ENCODE data around the gene LEMD1. TPM values are rescaled to one million over a fixed set of nuclear protein-coding genes. Genes with fewer than 3 reads are reported as not detected.

The LEMD1 gene
- total RNA-seq, 4 donors from 2014 or later: not detected

DNA sequence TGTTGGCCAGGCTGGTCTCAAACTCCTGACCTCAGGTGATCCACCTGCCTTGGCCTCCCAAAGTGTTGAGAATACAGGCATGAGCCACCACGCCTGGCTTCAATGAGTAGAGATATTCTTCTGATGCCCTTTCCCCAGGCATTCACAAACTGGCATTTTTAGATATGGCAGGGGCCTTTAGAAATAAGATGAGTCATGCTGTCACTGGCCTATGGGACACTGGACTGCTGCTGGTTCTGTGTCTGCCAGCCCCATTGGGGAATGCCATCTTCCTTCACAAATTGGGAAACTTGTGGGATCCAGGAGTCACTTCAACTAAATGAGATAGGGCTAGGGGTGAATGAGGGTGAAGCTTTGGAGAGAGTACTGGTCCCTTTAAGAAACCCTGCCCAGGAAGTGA lies 81.2 kb downstream of the LEMD1 start:
- H3K4me3 ChIP-seq: no peak overlapping the region
- H3K9me3 ChIP-seq: no peaks in the 10 kb centered on the region
- WGBS, 2 donors: 67 to 85% methylated on average over 1 of the region's 1 CpG
- peaks cover 0 to 33% of the 10 kb centered on the region in 2 donors for H3K27me3 ChIP-seq
- no peak for TF ChIP-seq EP300 (IDR thresholded peaks at IDR 0.05)
- TF ChIP-seq, protein P1, sequence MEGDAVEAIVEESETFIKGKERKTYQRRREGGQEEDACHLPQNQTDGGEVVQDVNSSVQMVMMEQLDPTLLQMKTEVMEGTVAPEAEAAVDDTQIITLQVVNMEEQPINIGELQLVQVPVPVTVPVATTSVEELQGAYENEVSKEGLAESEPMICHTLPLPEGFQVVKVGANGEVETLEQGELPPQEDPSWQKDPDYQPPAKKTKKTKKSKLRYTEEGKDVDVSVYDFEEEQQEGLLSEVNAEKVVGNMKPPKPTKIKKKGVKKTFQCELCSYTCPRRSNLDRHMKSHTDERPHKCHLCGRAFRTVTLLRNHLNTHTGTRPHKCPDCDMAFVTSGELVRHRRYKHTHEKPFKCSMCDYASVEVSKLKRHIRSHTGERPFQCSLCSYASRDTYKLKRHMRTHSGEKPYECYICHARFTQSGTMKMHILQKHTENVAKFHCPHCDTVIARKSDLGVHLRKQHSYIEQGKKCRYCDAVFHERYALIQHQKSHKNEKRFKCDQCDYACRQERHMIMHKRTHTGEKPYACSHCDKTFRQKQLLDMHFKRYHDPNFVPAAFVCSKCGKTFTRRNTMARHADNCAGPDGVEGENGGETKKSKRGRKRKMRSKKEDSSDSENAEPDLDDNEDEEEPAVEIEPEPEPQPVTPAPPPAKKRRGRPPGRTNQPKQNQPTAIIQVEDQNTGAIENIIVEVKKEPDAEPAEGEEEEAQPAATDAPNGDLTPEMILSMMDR (IDR thresholded peaks at IDR 0.05): no peak
- TF ChIP-seq POLR2A (IDR thresholded peaks at IDR 0.05): no peak
- H3K36me3 ChIP-seq: no peaks in the 10 kb centered on the region
- DNase-seq (ENCODE audit: low spot score in 2 of 2): no peak
- peaks cover 0 to 16% (median 13%) of the 10 kb centered on the region in 4 donors for H3K4me1 ChIP-seq
- no peak overlapping the region for H3K27ac ChIP-seq

DNA sequence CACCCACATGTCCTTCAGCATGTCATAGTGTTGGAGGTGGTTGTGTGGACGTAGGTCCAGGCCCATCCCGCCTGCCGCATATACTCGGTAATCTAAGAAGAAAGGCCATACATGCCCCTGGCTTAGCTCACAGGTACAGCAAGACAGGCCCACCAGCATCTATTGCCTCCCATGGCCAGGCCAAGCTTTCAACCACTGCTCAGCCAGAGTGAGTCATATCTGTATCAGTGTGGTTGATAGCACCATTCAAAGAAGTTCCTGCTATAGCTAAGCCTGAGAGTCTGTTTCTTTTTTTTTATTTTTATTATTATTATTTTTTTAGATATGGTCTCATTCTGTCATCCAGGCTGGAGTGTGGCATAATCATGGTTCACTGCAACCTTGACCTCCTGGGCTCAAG lies 82.1 kb downstream of the LEMD1 start:
- Histone ChIP-seq H3K4me3 (no peak overlapping the region), H3K36me3 (no peaks in the 10 kb centered on the region), H3K27ac (no peak overlapping the region), H3K4me1 (peaks cover 0 to 16% (median 13%) of the 10 kb centered on the region in 4 donors), H3K9me3 (no peaks in the 10 kb centered on the region), H3K27me3 (peaks cover 0 to 23% of the 10 kb centered on the region in 2 donors)
- 87 to 92% methylated on average over 4 of the region's 4 CpGs for WGBS, 2 donors
- TF ChIP-seq EP300 (IDR thresholded peaks at IDR 0.05): no peak
- TF ChIP-seq, protein P1 (IDR thresholded peaks at IDR 0.05): no peak
- TF ChIP-seq POLR2A (IDR thresholded peaks at IDR 0.05): no peak
- no peak for DNase-seq (ENCODE audit: low spot score in 2 of 2)

DNA sequence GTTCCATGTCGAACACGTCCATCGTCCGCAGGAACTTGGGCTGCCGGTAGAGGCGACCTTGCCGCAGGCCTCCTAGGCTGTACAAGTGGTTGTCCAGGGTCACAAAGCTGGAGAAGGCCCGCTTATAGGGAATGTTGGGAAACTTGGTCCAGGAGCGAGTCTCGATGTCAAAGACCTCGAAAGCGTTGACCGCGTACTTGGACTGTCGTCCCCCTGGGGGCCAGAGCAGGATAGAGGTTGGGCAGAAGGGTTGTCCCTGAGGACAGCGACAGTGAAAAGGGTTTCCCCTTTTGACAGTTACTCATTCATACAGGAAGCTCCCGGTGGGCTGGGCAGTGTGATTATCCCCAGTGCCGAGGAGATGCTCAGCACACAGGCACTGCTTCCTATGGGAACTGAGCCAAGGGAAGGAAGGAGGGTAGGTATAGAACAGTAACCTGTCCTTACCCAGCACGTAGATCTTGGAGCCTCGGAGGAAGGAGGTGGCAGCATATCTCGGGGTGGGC lies 82.6 kb downstream of the LEMD1 start:
- Histone ChIP-seq H3K4me3 (no peak overlapping the region), H3K27me3 (peaks cover 0 to 18% of the 10 kb centered on the region in 2 donors), H3K9me3 (no peaks in the 10 kb centered on the region), H3K4me1 (peaks cover 0 to 12% (median 11%) of the 10 kb centered on the region in 4 donors), H3K27ac (no peak overlapping the region), H3K36me3 (no peaks in the 10 kb centered on the region)
- no peak for TF ChIP-seq EP300 (IDR thresholded peaks at IDR 0.05)
- no peak for TF ChIP-seq POLR2A (IDR thresholded peaks at IDR 0.05)
- TF ChIP-seq, protein P1 (IDR thresholded peaks at IDR 0.05): no peak
- WGBS, 2 donors: 85% methylated on average over 21 of the region's 21 CpGs
- no peak for DNase-seq (ENCODE audit: low spot score in 2 of 2)

DNA sequence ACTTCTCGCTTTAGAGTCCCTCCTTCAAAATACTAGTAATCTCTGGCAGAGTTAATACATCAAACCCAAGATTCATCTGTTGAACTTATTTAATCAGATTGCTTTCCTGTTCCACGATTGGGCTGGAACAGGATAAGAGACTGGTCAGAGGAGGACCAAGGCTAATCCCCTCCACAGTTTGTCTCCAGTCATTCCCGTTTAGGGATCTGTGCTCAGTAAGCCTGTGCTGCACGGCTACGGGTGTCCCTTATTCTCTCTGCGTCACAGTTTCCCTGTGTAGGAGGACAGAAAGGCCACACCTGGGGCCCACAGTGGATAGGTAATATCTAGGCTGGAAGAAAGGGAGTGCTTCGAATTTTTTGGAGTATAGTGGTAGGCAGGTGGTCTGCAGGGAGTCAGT lies 83.8 kb downstream of the LEMD1 start:
- no peak overlapping the region for H3K27ac ChIP-seq
- DNase-seq (ENCODE audit: low spot score in 2 of 2): no peak
- WGBS, 2 donors: 62 to 71% methylated on average over 7 of the region's 7 CpGs

DNA sequence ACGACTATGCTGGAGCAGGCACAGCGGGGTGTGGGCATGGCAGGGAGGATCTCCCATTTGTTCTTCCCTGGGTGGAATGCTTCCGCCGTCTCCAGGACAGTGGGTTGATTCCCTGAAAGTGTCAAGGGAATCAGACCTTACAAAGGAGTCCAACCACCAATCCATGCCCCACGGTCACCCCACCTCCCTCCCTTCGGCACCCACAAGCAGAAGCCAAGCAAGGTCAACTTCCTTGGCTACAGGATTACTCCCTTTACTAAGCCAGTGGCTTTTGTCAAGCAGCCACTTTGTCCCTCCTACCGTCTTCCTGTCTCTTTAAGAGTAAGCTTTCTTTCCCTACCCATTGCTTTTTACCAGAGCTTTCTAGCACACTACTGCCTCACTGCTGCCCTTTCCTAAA lies 84.4 kb downstream of the LEMD1 start:
- no peak overlapping the region for H3K4me3 ChIP-seq
- peaks cover 0 to under 1% of the 10 kb centered on the region in 2 donors for H3K27me3 ChIP-seq
- 65 to 68% methylated on average over 7 of the region's 7 CpGs for WGBS, 2 donors
- H3K9me3 ChIP-seq: no peaks in the 10 kb centered on the region
- no peak for DNase-seq (ENCODE audit: low spot score in 2 of 2)
- H3K27ac ChIP-seq: no peak overlapping the region
- H3K36me3 ChIP-seq: no peaks in the 10 kb centered on the region
- TF ChIP-seq EP300 (IDR thresholded peaks at IDR 0.05) (no peak), POLR2A (IDR thresholded peaks at IDR 0.05) (no peak)
- TF ChIP-seq, protein P1 (IDR thresholded peaks at IDR 0.05): no peak
- H3K4me1 ChIP-seq: no peaks in the 10 kb centered on the region

More for the DNA sequence above, 83.8 kb downstream of the LEMD1 start:
- no peak overlapping the region for H3K4me3 ChIP-seq
- no peaks in the 10 kb centered on the region for H3K9me3 ChIP-seq
- no peaks in the 10 kb centered on the region for H3K4me1 ChIP-seq
- TF ChIP-seq POLR2A (IDR thresholded peaks at IDR 0.05) (no peak), EP300 (IDR thresholded peaks at IDR 0.05) (no peak)
- TF ChIP-seq, protein P1 (IDR thresholded peaks at IDR 0.05): no peak
- H3K36me3 ChIP-seq: no peaks in the 10 kb centered on the region
- H3K27me3 ChIP-seq: peaks cover 0 to 6% of the 10 kb centered on the region in 2 donors
